ENCODE results near the gene CLEC2L.

DNA sequence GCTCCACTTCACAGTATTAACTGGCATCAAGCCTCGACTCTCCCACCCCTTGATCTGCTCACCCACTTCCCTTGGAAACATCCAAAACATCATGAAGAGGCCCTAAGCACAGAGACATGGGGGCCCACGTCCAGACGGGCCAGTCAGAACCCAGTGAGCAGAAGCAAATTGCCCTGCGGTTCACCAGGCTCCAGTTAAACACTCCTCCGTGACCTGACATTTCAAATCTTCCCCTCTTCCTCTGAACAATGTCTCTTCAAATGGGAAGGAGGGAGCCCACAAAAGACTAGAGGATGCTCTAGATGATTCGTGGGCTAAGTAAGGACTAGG lies 44.8 kb downstream of the CLEC2L start:
- TF ChIP-seq, protein P1, sequence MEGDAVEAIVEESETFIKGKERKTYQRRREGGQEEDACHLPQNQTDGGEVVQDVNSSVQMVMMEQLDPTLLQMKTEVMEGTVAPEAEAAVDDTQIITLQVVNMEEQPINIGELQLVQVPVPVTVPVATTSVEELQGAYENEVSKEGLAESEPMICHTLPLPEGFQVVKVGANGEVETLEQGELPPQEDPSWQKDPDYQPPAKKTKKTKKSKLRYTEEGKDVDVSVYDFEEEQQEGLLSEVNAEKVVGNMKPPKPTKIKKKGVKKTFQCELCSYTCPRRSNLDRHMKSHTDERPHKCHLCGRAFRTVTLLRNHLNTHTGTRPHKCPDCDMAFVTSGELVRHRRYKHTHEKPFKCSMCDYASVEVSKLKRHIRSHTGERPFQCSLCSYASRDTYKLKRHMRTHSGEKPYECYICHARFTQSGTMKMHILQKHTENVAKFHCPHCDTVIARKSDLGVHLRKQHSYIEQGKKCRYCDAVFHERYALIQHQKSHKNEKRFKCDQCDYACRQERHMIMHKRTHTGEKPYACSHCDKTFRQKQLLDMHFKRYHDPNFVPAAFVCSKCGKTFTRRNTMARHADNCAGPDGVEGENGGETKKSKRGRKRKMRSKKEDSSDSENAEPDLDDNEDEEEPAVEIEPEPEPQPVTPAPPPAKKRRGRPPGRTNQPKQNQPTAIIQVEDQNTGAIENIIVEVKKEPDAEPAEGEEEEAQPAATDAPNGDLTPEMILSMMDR (IDR thresholded peaks at IDR 0.05) = no peak
- no peak for TF ChIP-seq POLR2A (IDR thresholded peaks at IDR 0.05)
